Heart right ventricle (tissue), 16 donors: ENCODE data around the gene R3HDM4. TPM values are rescaled to one million over a fixed set of nuclear protein-coding genes. Genes with fewer than 3 reads are reported as not detected.
A peak's percentile ranks its signal among the peaks of the same experiment; 100 is the strongest.
"Not testable (repeated sequence)": the region's sequence is repeated elsewhere in the genome, so short reads cannot be mapped to it uniquely, and the experiment has no call there.

Experiments
- ATAC-seq, 8 donors: fragments of 200-7000 bp; cut with Tn5 transposase; one replicate each; pipeline ENCODE4 v1.9.1; 2020; ENCODE audit warnings: mild to moderate bottlenecking in 8 of 8, moderate library complexity in 8 of 8, moderate number of reproducible peaks in 1 of 8
- DNase-seq, 2 donors: peaks; one replicate each; pipeline ENCODE4 v3.0.0-alpha.2; 2020
- H3K27ac ChIP-seq, 10 donors: fragments of 200-600 bp; sonication (generic) in 2 of 10; one replicate each; pipeline versions ENCODE4 v1.5.0 to v1.8.0; 2020 to 2022; ENCODE audit warnings: mild to moderate bottlenecking in 3 of 10
- H3K27me3 ChIP-seq, 7 donors: fragments of 200-600 bp; one replicate each; pipeline ENCODE4 v1.8.0; 2021 to 2022; ENCODE audit warnings: mild to moderate bottlenecking in 2 of 7
- H3K36me3 ChIP-seq, 9 donors: fragments of 200-600 bp; sonication (generic) in 1 of 9; one replicate each; pipeline versions ENCODE4 v1.5.0 to v1.8.0; 2020 to 2022; ENCODE audit warnings: mild to moderate bottlenecking in 2 of 9
- H3K4me1 ChIP-seq, 9 donors: fragments of 200-600 bp; sonication (generic) in 1 of 9; one replicate each; pipeline versions ENCODE4 v1.5.0 to v1.8.0; 2020 to 2022; ENCODE audit warnings: mild to moderate bottlenecking in 4 of 9
- H3K4me3 ChIP-seq, 10 donors: fragments of 200-600 bp; sonication (generic) in 2 of 10; one replicate each; pipeline versions ENCODE4 v1.5.0 to v1.8.0; 2020 to 2022; ENCODE audit warnings: mild to moderate bottlenecking in 7 of 10, moderate library complexity in 2 of 10
- H3K9me3 ChIP-seq, 11 donors: fragments of 200-600 bp in 10 of 11; sonication (generic) in 2 of 11; one replicate each; pipeline versions ENCODE4 v1.5.0 to v1.8.0; 2013 to 2022; ENCODE audit warnings: mild to moderate bottlenecking in 2 of 11, control low read depth in 1 of 11, moderate library complexity in 1 of 11
- WGBS, 2 donors: extraction: QIAGEN DNeasy Blood & Tissue Kit; methylation state at CpG; one replicate each; pipeline ENCODE4 v1.1.7; 2013; ENCODE audit warnings: inconsistent platforms in 1 of 2; 5-methylcytosine and 5-hydroxymethylcytosine counted together
- intact Hi-C, 10 donors: fragments of 100-400 bp; cut with DNase I; formaldehyde crosslinking; loops; one replicate each; pipeline versions ENCODE4 v1.11.1 to v1.14.2; 2022
- polyA plus RNA-seq, 2 donors: library from polyadenylated mRNA; stranded (reverse); fragments of 200-250 nt; gene quantifications; one replicate each; pipeline ENCODE4 v1.2.3, GENCODE V29; 2013
- total RNA-seq, 10 donors: library from RNA; stranded (reverse); fragmentation: NEBNext Ultra II Directional in 3 of 10; extraction: Animal tissue kit (Norgen Biotek cat#: 25700) in 3 of 10; gene quantifications; one replicate each; pipeline versions ENCODE4 v1.2.1 to v1.2.4, GENCODE V29; 2021 to 2023
- TF ChIP-seq, protein P1 (sequence below), 9 donors: fragments of 200-600 bp; sonication (generic) in 2 of 9; IDR thresholded peaks; one replicate each; pipeline versions ENCODE4 v1.5.0 to v1.8.0; 2021 to 2022; ENCODE audit warnings: antibody characterized with exemption in 9 of 9, mild to moderate bottlenecking in 5 of 9, moderate library complexity in 1 of 9
- donor health status: Arrhythmogenic right ventricular cardiomyopathy.
- donor health status: ischemic (EF 13 %, LVEDD 7.1; RV severe dilation, severe dysfunction).
- donor health status: healthy with polysubstance abuse.
- donor health status: DM: no; HTN: yes; CAD: no.
- donor health status: DM: no; HTN: no; CAD: no.
- donor health status: ischemic (EF 25% LVEDD 6.9; RV normal size, moderate dysfunction).
- donor health status: ischemic (EF 25% LVEDD 5.7; RV mildly dilated, moderate dysfunction).
- donor health status: healthy.
- donor health status: DM: yes; HTN: yes; CAD: no.
- donor health status: Ischemic cardiomyopathy.
- donor health status: ischemic (EF 35%, LVEDD 5.7; RV mildly dilated, moderate dysfunction).
- donor health status: nonischemic (EF 11% LVEDD 7.7; RV severe dilation, severe dysfunction).
- donor health status: DM: yes; HTN: yes; CAD: no.
- donor health status: PGD.
- donor health status: ischemic (EF 29% LVEDD 5.4; RV normal size, mild dysfunction).
- donor health status: nonischemic (EF 23%, LVEDD 6.1; RV moderate dilation, normal function).

Gene R3HDM4
- total and polyA plus RNA-seq, 12 donors = 16.3 to 49.8 (median 20.8) TPM

DNA sequence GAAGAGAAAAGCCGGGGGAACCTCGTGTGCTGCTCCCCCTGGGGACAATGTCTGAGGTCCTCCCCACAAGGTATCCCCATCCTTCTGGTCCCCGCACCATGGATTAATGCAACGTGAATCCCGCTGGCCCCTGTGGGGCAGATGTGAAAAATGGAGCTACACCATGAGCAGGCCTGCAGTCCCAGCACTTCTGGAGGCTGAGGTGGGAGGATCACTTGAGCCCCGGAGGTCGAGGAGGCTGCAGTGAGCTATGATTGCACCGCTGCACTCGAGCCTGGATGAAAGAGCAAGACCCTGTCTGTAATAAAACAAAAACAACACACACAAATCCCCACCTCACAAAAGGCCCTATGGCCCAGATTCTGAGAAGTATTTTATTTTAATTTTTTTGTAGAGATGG is 54.7 kb downstream of the R3HDM4 start:
- peak overlapping the region in 2 of 10 donors; percentile 74 to 79 for H3K27ac ChIP-seq
- no peak overlapping the region for H3K4me3 ChIP-seq
- peaks cover 0 to 62% (median 44%) of the 10 kb centered on the region in 7 donors for H3K27me3 ChIP-seq
- peaks cover 0 to 35% (median 7%) of the 10 kb centered on the region in 9 donors for H3K4me1 ChIP-seq
- 77 to 81% methylated on average over 9 of the region's 9 CpGs for whole genome bisulfite sequencing, 2 donors
- intact Hi-C loops = loop anchor here in 5 of 10 donors (5.0 to 10.0 kb wide), 7 partner anchors 59 to 127 kb away; partner anchors contain the start of genes WDR18 (in 2 of the 5), KISS1R (in 1 of the 5) and PTBP1 (in 1 of the 5)
- H3K9me3 ChIP-seq = no peaks in the 10 kb centered on the region
- DNase-seq = no peak
- no peaks in the 10 kb centered on the region for H3K36me3 ChIP-seq
- ATAC-seq = no peak
- TF ChIP-seq, protein P1, sequence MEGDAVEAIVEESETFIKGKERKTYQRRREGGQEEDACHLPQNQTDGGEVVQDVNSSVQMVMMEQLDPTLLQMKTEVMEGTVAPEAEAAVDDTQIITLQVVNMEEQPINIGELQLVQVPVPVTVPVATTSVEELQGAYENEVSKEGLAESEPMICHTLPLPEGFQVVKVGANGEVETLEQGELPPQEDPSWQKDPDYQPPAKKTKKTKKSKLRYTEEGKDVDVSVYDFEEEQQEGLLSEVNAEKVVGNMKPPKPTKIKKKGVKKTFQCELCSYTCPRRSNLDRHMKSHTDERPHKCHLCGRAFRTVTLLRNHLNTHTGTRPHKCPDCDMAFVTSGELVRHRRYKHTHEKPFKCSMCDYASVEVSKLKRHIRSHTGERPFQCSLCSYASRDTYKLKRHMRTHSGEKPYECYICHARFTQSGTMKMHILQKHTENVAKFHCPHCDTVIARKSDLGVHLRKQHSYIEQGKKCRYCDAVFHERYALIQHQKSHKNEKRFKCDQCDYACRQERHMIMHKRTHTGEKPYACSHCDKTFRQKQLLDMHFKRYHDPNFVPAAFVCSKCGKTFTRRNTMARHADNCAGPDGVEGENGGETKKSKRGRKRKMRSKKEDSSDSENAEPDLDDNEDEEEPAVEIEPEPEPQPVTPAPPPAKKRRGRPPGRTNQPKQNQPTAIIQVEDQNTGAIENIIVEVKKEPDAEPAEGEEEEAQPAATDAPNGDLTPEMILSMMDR (IDR thresholded peaks at IDR 0.05) = no peak

DNA sequence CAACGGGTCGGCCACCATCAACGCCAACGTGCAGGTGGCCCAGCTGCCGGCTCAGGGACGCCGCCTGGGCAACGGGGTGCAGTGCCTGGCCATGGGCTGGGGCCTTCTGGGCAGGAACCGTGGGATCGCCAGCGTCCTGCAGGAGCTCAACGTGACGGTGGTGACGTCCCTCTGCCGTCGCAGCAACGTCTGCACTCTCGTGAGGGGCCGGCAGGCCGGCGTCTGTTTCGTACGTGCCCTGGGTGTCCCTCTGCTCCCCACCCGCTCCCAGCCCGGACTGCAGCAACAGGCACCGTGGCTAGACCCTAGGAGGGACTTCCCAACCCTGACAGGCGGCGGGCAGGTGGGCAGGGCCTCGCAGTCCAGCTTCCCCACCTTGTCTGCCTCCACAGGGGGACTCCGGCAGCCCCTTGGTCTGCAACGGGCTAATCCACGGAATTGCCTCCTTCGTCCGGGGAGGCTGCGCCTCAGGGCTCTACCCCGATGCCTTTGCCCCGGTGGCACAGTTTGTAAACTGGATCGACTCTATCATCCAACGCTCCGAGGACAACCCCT is 57.4 kb downstream of the R3HDM4 start:
- WGBS, 2 donors = 74 to 75% methylated on average over 40 of the region's 40 CpGs
- intact Hi-C loops = loop anchor here in 5 of 10 donors (2.0 to 10.0 kb wide), 8 partner anchors 61 to 129 kb away; partner anchors contain the start of genes WDR18 (in 2 of the 5), KISS1R (in 1 of the 5) and PTBP1 (in 1 of the 5)

GRCh38 chr19:855142-855541 is 57.9 kb downstream of the R3HDM4 start:
- no peak overlapping the region for H3K27ac ChIP-seq
- ATAC-seq (no peak), DNase-seq (no peak)
- 86 to 91% methylated on average over 12 of the region's 12 CpGs for WGBS, 2 donors
- no peaks in the 10 kb centered on the region for H3K9me3 ChIP-seq
- peaks cover 7 to 42% (median 10%) of the 10 kb centered on the region in 9 donors for H3K4me1 ChIP-seq
- peaks cover 0 to 67% (median 46%) of the 10 kb centered on the region in 7 donors for H3K27me3 ChIP-seq
- H3K36me3 ChIP-seq = no peaks in the 10 kb centered on the region
- intact Hi-C loops = loop anchor here in 5 of 10 donors (5.0 to 10.0 kb wide), 7 partner anchors 60 to 130 kb away; partner anchors contain the start of genes WDR18 (in 2 of the 5), KISS1R (in 1 of the 5) and PTBP1 (in 1 of the 5)
- no peak overlapping the region for H3K4me3 ChIP-seq
- TF ChIP-seq, protein P1 (IDR thresholded peaks at IDR 0.05) = no peak

More for the DNA sequence above, 57.4 kb downstream of the R3HDM4 start:
- Histone ChIP-seq H3K4me1 (peaks cover 2 to 42% (median 9%) of the 10 kb centered on the region in 9 donors), H3K27ac (no peak overlapping the region), H3K9me3 (no peaks in the 10 kb centered on the region), H3K27me3 (peaks cover 0 to 72% (median 51%) of the 10 kb centered on the region in 7 donors), H3K36me3 (no peaks in the 10 kb centered on the region), H3K4me3 (no peak overlapping the region)
- ATAC-seq (no peak), DNase-seq (no peak)
- TF ChIP-seq, protein P1 (IDR thresholded peaks at IDR 0.05) = no peak

GRCh38 chr19:854549-854948 is 58.5 kb downstream of the R3HDM4 start:
- H3K4me1 ChIP-seq = peaks cover 7 to 38% (median 10%) of the 10 kb centered on the region in 9 donors
- H3K9me3 ChIP-seq = no peaks in the 10 kb centered on the region
- peaks cover 0 to 61% (median 40%) of the 10 kb centered on the region in 7 donors for H3K27me3 ChIP-seq
- 73% methylated on average over 6 of the region's 6 CpGs for WGBS, 2 donors
- ATAC-seq (no peak), DNase-seq (no peak)
- H3K4me3 ChIP-seq = no peak overlapping the region
- intact Hi-C loops = loop anchor here in 3 of 10 donors (10.0 kb wide), 3 partner anchors 60 to 130 kb away; partner anchors contain the start of genes PTBP1 (in 1 of the 3) and WDR18 (in 1 of the 3)
- no peak overlapping the region for H3K27ac ChIP-seq
- no peaks in the 10 kb centered on the region for H3K36me3 ChIP-seq
- TF ChIP-seq, protein P1 (IDR thresholded peaks at IDR 0.05) = no peak

GRCh38 chr19:853614-854220 is 59.3 kb downstream of the R3HDM4 start:
- not testable (repeated sequence) for H3K27ac ChIP-seq, H3K4me3 ChIP-seq, DNase-seq, ATAC-seq, H3K9me3 ChIP-seq, H3K36me3 ChIP-seq
- Histone ChIP-seq H3K27me3 (peaks cover 0 to 53% (median 32%) of the 10 kb centered on the region in 7 donors), H3K4me1 (peaks cover 7 to 30% (median 10%) of the 10 kb centered on the region in 9 donors)
- WGBS, 2 donors = 78% methylated on average over 11 to 12 of the region's 17 CpGs
- intact Hi-C loops = loop anchor here in 3 of 10 donors (10.0 kb wide), 3 partner anchors 59 to 131 kb away; partner anchors contain the start of genes PTBP1 (in 1 of the 3) and WDR18 (in 1 of the 3)
